GM19193 (cell line): ENCODE data around the gene TAF1C.

Experiments
- POLR2A ChIP-seq: IDR thresholded peaks from 4 replicates; pipeline ENCODE4 v1.6.1; 2011; ENCODE audit not compliant: insufficient read depth, insufficient read length; ENCODE audit errors: extremely low read depth

The TAF1C gene

GRCh38 chr16:84186685-84187437, at the start of gene TAF1C:
Gene TAF1C (minus strand): TSS chr16:84187057. CDS start chr16:84184988, 2,069 bp downstream.
- peak; percentile 86 for TF ChIP-seq POLR2A

GRCh38 chr16:84234321-84235241, 47.7 kb upstream of the TAF1C start:
- TF ChIP-seq POLR2A, result no peak

GRCh38 chr16:84233748-84234147, 46.9 kb upstream of the TAF1C start:
- no peak for TF ChIP-seq POLR2A

GRCh38 chr16:84232969-84233368, 46.1 kb upstream of the TAF1C start:
- no peak for TF ChIP-seq POLR2A

GRCh38 chr16:84232060-84232459, 45.2 kb upstream of the TAF1C start:
- TF ChIP-seq POLR2A, result no peak

- TF ChIP-seq POLR2A, result no peak
These were observed 42.6 kb upstream of the TAF1C start for GRCh38 chr16:84229471-84229870.

GRCh38 chr16:84228256-84228838, 41.5 kb upstream of the TAF1C start:
- no peak for TF ChIP-seq POLR2A

- TF ChIP-seq POLR2A, result no peak
These were observed 40.7 kb upstream of the TAF1C start for GRCh38 chr16:84227548-84227947.

- no peak for TF ChIP-seq POLR2A
These were observed 39.2 kb upstream of the TAF1C start for GRCh38 chr16:84226026-84226425.

- TF ChIP-seq POLR2A, result no peak
These were observed 38.7 kb upstream of the TAF1C start for GRCh38 chr16:84225571-84225970.

GRCh38 chr16:84225126-84225525, 38.3 kb upstream of the TAF1C start:
- TF ChIP-seq POLR2A, result no peak

- no peak for TF ChIP-seq POLR2A
These were observed 37.7 kb upstream of the TAF1C start for GRCh38 chr16:84224554-84224953.

GRCh38 chr16:84223456-84223855, 36.6 kb upstream of the TAF1C start:
- no peak for TF ChIP-seq POLR2A

- TF ChIP-seq POLR2A, result no peak
These were observed 34.0 kb upstream of the TAF1C start for GRCh38 chr16:84220851-84221250.

- TF ChIP-seq POLR2A, result no peak
These were observed 32.1 kb upstream of the TAF1C start for GRCh38 chr16:84218956-84219355.
